Ishikawa (cell line): ENCODE results near the gene MTUS2.

Experiments used
- CEBPB ChIP-seq: IDR thresholded peaks from 2 replicates; pipeline ENCODE4 v1.6.1; 2012
- CREB1 ChIP-seq: IDR thresholded peaks from 2 replicates; pipeline ENCODE4 v1.6.1; 2012; ENCODE audit warnings: low read depth
- EGR1 ChIP-seq: IDR thresholded peaks from 2 replicates; pipeline ENCODE4 v1.6.1; 2012
- EP300 ChIP-seq: IDR thresholded peaks from 2 replicates; pipeline ENCODE4 v1.6.1; 2012; ENCODE audit warnings: borderline replicate concordance
- FOXM1 ChIP-seq: IDR thresholded peaks from 2 replicates; pipeline ENCODE4 v1.6.1; 2012; ENCODE audit warnings: low read depth, borderline replicate concordance
- MAX ChIP-seq: IDR thresholded peaks from 2 replicates; pipeline ENCODE4 v1.6.1; 2012
- NFIC ChIP-seq: IDR thresholded peaks from 2 replicates; pipeline ENCODE4 v1.6.1; 2012
- RAD21 ChIP-seq: IDR thresholded peaks from 2 replicates; pipeline ENCODE4 v1.6.1; 2012; ENCODE audit warnings: low read depth
- REST ChIP-seq: IDR thresholded peaks from 2 replicates; pipeline ENCODE4 v1.6.1; 2012; ENCODE audit warnings: low read depth, mild to moderate bottlenecking
- TAF1 ChIP-seq: IDR thresholded peaks from 2 replicates; pipeline ENCODE4 v1.6.1; 2012; ENCODE audit warnings: low read depth, mild to moderate bottlenecking
- TCF12 ChIP-seq: IDR thresholded peaks from 2 replicates; pipeline ENCODE4 v1.6.1; 2012; ENCODE audit warnings: low read depth
- TEAD4 ChIP-seq: IDR thresholded peaks from 2 replicates; pipeline ENCODE4 v1.6.1; 2012
- YY1 ChIP-seq: IDR thresholded peaks from 2 replicates; pipeline ENCODE4 v1.6.1; 2012; ENCODE audit warnings: low read depth
- ZBTB7A ChIP-seq: IDR thresholded peaks from 2 replicates; pipeline ENCODE4 v1.6.1; 2012; ENCODE audit warnings: low read depth
- TF ChIP-seq, protein P1 (sequence below): IDR thresholded peaks from 2 replicates; pipeline ENCODE4 v1.6.1; 2012

The MTUS2 gene

GRCh38 chr13:28983641-28984040 is 163.5 kb downstream of the MTUS2 start:
- TF ChIP-seq EP300: no peak
- TF ChIP-seq NFIC: no peak
- no peak for TF ChIP-seq TCF12
- no peak for TF ChIP-seq ZBTB7A
- TF ChIP-seq, protein P1, sequence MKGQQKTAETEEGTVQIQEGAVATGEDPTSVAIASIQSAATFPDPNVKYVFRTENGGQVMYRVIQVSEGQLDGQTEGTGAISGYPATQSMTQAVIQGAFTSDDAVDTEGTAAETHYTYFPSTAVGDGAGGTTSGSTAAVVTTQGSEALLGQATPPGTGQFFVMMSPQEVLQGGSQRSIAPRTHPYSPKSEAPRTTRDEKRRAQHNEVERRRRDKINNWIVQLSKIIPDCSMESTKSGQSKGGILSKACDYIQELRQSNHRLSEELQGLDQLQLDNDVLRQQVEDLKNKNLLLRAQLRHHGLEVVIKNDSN: no peak
- TF ChIP-seq TEAD4: no peak
- no peak for TF ChIP-seq FOXM1
- TF ChIP-seq CREB1: no peak
- TF ChIP-seq TAF1: no peak
- no peak for TF ChIP-seq RAD21
- no peak for TF ChIP-seq MAX
- TF ChIP-seq REST: no peak
- TF ChIP-seq EGR1: no peak
- no peak for TF ChIP-seq CEBPB

DNA sequence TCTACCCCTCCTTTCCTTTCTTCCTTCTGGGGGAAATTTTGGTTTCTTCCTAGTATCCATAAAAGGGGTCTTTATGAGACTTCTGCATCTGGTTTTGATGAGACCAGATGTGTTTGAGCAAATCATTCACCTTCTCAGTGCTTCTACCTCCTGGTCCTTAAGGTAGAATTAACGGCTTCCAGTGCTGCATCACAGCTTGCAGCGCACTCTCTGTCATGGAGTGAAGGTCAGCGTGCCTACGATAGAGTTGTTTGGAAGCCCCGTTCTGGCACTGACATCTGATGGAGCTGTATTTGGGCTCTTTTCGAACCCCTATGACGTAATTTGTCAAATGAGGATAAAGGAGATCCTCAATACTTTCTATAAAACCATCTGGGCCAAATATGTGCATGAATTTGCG is 164.2 kb downstream of the MTUS2 start:
- TF ChIP-seq YY1: no peak
- TF ChIP-seq EP300: no peak
- TF ChIP-seq TCF12: no peak
- TF ChIP-seq EGR1: no peak
- no peak for TF ChIP-seq CREB1
- TF ChIP-seq RAD21: no peak
- no peak for TF ChIP-seq FOXM1
- no peak for TF ChIP-seq CEBPB
- TF ChIP-seq MAX: no peak
- TF ChIP-seq, protein P1: no peak
- TF ChIP-seq ZBTB7A: no peak
- TF ChIP-seq REST: no peak
- TF ChIP-seq NFIC: no peak

- no peak for TF ChIP-seq CEBPB
- TF ChIP-seq TAF1: no peak
- TF ChIP-seq YY1: no peak
Observed at GRCh38 chr13:28984825-28985224, 164.7 kb downstream of the MTUS2 start.

DNA sequence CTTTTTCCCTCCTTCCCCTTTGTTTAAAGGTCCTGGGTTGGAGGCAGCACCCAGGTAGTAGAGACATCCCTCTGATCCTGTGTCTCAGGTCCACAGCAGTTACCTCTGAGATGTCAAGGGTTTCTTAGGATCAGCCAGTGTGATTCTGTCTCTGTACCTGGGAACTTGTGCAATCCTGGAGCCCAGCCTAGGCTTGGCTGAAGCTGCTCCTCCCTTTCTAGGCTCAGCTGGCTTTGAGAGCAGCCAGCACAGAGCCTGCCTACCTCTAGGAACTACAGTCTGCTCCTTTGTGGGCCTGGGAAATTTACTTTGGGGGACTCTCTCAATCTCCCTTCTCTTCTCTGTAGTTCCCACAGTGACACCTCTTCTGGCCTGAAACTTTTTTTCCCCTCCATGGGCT is 171.6 kb downstream of the MTUS2 start:
- TF ChIP-seq EP300 (no peak), FOXM1 (no peak), TCF12 (no peak), TEAD4 (no peak), MAX (no peak), NFIC (no peak), ZBTB7A (no peak)

- TF ChIP-seq REST (no peak), TAF1 (no peak), YY1 (no peak), EGR1 (no peak), CREB1 (no peak), NFIC (no peak), TEAD4 (no peak), RAD21 (no peak), TCF12 (no peak), EP300 (no peak), FOXM1 (no peak), MAX (no peak), ZBTB7A (no peak), CEBPB (no peak)
- TF ChIP-seq, protein P1: no peak
Observed at GRCh38 chr13:29000826-29001225, 180.7 kb downstream of the MTUS2 start.
